BLaER1 treated with 17β-estradiol and CSF1 and Interleukin-3, amounts not matched to agents 10 nM and 100 nM (cell line): ENCODE results near the gene TCTN1.
A peak's percentile ranks its signal among the peaks of the same experiment; 100 is the strongest.

ENCODE experiments used
- H3K27ac ChIP-seq, 11 experiments: shearing (Covaris generic); formaldehyde crosslinking; 2 replicates each; pipeline ENCODE4 v1.8.1; 2022
- H3K27me3 ChIP-seq, 11 experiments: shearing (Covaris generic); formaldehyde crosslinking; 2 replicates each; pipeline ENCODE4 v1.8.1; 2022
- H3K36me3 ChIP-seq, 11 experiments: shearing (Covaris generic); formaldehyde crosslinking; 2 replicates each; pipeline ENCODE4 v1.8.1; 2022
- H3K4me1 ChIP-seq, 10 experiments: shearing (Covaris generic); formaldehyde crosslinking; 2 replicates each; pipeline ENCODE4 v1.8.1; 2022
- H3K4me2 ChIP-seq, 11 experiments: shearing (Covaris generic); formaldehyde crosslinking; 2 replicates each; pipeline ENCODE4 v1.8.1; 2022
- H3K4me3 ChIP-seq, 10 experiments: shearing (Covaris generic); formaldehyde crosslinking; 2 replicates each; pipeline ENCODE4 v1.8.1; 2022
- H3K9ac ChIP-seq, 11 experiments: shearing (Covaris generic); formaldehyde crosslinking; 2 replicates each; pipeline ENCODE4 v1.8.1; 2022
- H3K9me3 ChIP-seq, 11 experiments: shearing (Covaris generic); formaldehyde crosslinking; replicated peaks in 1 of 11; 2 replicates each; pipeline ENCODE4 v1.8.1; 2022
- H4K20me1 ChIP-seq, 11 experiments: shearing (Covaris generic); formaldehyde crosslinking; 2 replicates each; pipeline ENCODE4 v1.8.1; 2022
- Cebpa-rat ChIP-seq, 11 experiments: shearing (Covaris generic); IDR thresholded peaks; 2 replicates each; pipeline ENCODE4 v1.8.1; 2022

TCTN1 gene

GRCh38 chr12:110575326-110575725, 38.6 kb upstream of the TCTN1 start:
- Histone ChIP-seq H4K20me1 (peaks cover 41 to 86% (median 73%) of the 10 kb centered on the region in 11 experiments; a peak in 21 of 22 replicates), H3K27ac (no peak overlapping the region; a peak in 1 of 22 replicates), H3K4me1 (peaks cover 15 to 69% (median 33%) of the 10 kb centered on the region in 10 experiments; a peak in 19 of 20 replicates), H3K27me3 (no peaks in the 10 kb centered on the region), H3K4me2 (peak overlapping the region in 2 of 11 experiments; percentile 30 to 47; a peak in 4 of 22 replicates), H3K4me3 (no peak overlapping the region), H3K9me3 (peaks cover 28 to 51% (median 43%) of the 10 kb centered on the region in 11 experiments), H3K9ac (peak overlapping the region in 2 of 11 experiments; percentile 22 to 30; a peak in 2 of 22 replicates), H3K36me3 (peaks cover 23 to 62% (median 47%) of the 10 kb centered on the region in 11 experiments)
- no peak for TF ChIP-seq Cebpa-rat (IDR thresholded peaks at IDR 0.05)

GRCh38 chr12:110576504-110576903, 37.4 kb upstream of the TCTN1 start:
- TF ChIP-seq Cebpa-rat (IDR thresholded peaks at IDR 0.05), result no peak
- no peak overlapping the region for H3K9ac ChIP-seq
- H3K36me3 ChIP-seq, result peaks cover 21 to 68% (median 51%) of the 10 kb centered on the region in 11 experiments
- peak overlapping the region in 2 of 11 experiments; percentile 82 to 88; a peak in 4 of 22 replicates for H3K27ac ChIP-seq
- H3K4me1 ChIP-seq, result peaks cover 26 to 80% (median 44%) of the 10 kb centered on the region in 10 experiments
- H4K20me1 ChIP-seq, result peaks cover 53 to 98% (median 84%) of the 10 kb centered on the region in 11 experiments
- H3K4me2 ChIP-seq, result peak overlapping the region in 3 of 11 experiments; percentile 94 to 97 (median 94); a peak in 6 of 22 replicates
- H3K4me3 ChIP-seq, result no peak overlapping the region
- peaks cover 19 to 44% (median 35%) of the 10 kb centered on the region in 11 experiments for H3K9me3 ChIP-seq
- no peaks in the 10 kb centered on the region for H3K27me3 ChIP-seq

GRCh38 chr12:110577864-110578693, 35.9 kb upstream of the TCTN1 start:
- peak overlapping the region in 3 of 10 experiments; percentile 10 to 26 (median 15); a peak in 2 of 20 replicates for H3K4me3 ChIP-seq
- H3K9ac ChIP-seq, result peak overlapping the region in 6 of 11 experiments; percentile 17 to 75 (median 58); a peak in 11 of 22 replicates

GRCh38 chr12:110578694-110579534, 35.0 kb upstream of the TCTN1 start:
- Histone ChIP-seq H3K4me1 (peaks cover 33 to 80% (median 50%) of the 10 kb centered on the region in 10 experiments), H3K9ac (peak overlapping the region in 1 of 11 experiments; percentile 75; a peak in 3 of 22 replicates), H3K27ac (peak overlapping the region in 6 of 11 experiments; percentile 59 to 88 (median 72); a peak in 9 of 22 replicates), H3K4me2 (peak overlapping the region in 10 of 11 experiments; percentile 9 to 97 (median 72); a peak in 16 of 22 replicates), H4K20me1 (peaks cover 65 to 90% (median 87%) of the 10 kb centered on the region in 11 experiments), H3K27me3 (no peaks in the 10 kb centered on the region), H3K4me3 (0 out of 20 replicates have a peak overlapping the region, but pooled peaks of 2 of the 10 experiments have one; percentile 3 to 10), H3K36me3 (peaks cover 0 to 44% (median 27%) of the 10 kb centered on the region in 11 experiments; a peak in 17 of 22 replicates), H3K9me3 (peaks cover 0 to 20% (median 11%) of the 10 kb centered on the region in 11 experiments; a peak in 17 of 22 replicates)
- TF ChIP-seq Cebpa-rat (IDR thresholded peaks at IDR 0.05), result no peak

More at GRCh38 chr12:110577864-110578693, 35.9 kb upstream of the TCTN1 start:
- peaks cover 5 to 52% (median 35%) of the 10 kb centered on the region in 11 experiments; a peak in 21 of 22 replicates for H3K36me3 ChIP-seq
- peaks cover 65 to 99% (median 94%) of the 10 kb centered on the region in 11 experiments for H4K20me1 ChIP-seq
- no peak for TF ChIP-seq Cebpa-rat (IDR thresholded peaks at IDR 0.05)
- H3K27me3 ChIP-seq, result no peaks in the 10 kb centered on the region
- peaks cover 27 to 80% (median 45%) of the 10 kb centered on the region in 10 experiments for H3K4me1 ChIP-seq
- H3K4me2 ChIP-seq, result peak overlapping the region; percentile 3 to 97 (median 56); a peak in 21 of 22 replicates
- peak overlapping the region in 9 of 11 experiments; percentile 38 to 88 (median 61); a peak in 17 of 22 replicates for H3K27ac ChIP-seq
- H3K9me3 ChIP-seq, result peaks cover 3 to 28% (median 19%) of the 10 kb centered on the region in 11 experiments; a peak in 21 of 22 replicates

- no peak for TF ChIP-seq Cebpa-rat (IDR thresholded peaks at IDR 0.05)
- Histone ChIP-seq H3K36me3 (peaks cover 0 to 36% (median 24%) of the 10 kb centered on the region in 11 experiments; a peak in 17 of 22 replicates), H3K4me3 (no peak overlapping the region; a peak in 1 of 20 replicates), H3K27me3 (no peaks in the 10 kb centered on the region), H3K4me2 (peak overlapping the region in 10 of 11 experiments; percentile 78 to 97 (median 93); a peak in 16 of 22 replicates), H3K4me1 (peaks cover 41 to 80% (median 58%) of the 10 kb centered on the region in 10 experiments), H3K27ac (no peak overlapping the region; a peak in 1 of 22 replicates), H3K9ac (no peak overlapping the region), H4K20me1 (peaks cover 65 to 83% (median 79%) of the 10 kb centered on the region in 11 experiments), H3K9me3 (peaks cover 0 to 12% (median 3%) of the 10 kb centered on the region in 11 experiments; a peak in 12 of 22 replicates)
Measured at GRCh38 chr12:110579535-110580253, 34.2 kb upstream of the TCTN1 start.

GRCh38 chr12:110581931-110582275, 32.0 kb upstream of the TCTN1 start:
- H3K4me2 ChIP-seq, result peak overlapping the region; percentile 78 to 97 (median 92)
- H3K27me3 ChIP-seq, result no peaks in the 10 kb centered on the region
- H3K27ac ChIP-seq, result peak overlapping the region; percentile 95 to 99 (median 96)
- no peak for TF ChIP-seq Cebpa-rat (IDR thresholded peaks at IDR 0.05)
- H3K9ac ChIP-seq, result peak overlapping the region; percentile 95 to 99 (median 98)
- H3K9me3 ChIP-seq, result peaks cover 0 to 5% (median 0%) of the 10 kb centered on the region in 11 experiments; a peak in 2 of 22 replicates
- H3K4me1 ChIP-seq, result peaks cover 56 to 81% (median 75%) of the 10 kb centered on the region in 10 experiments
- peaks cover 52 to 61% (median 57%) of the 10 kb centered on the region in 11 experiments for H4K20me1 ChIP-seq
- peaks cover 0 to 30% (median 23%) of the 10 kb centered on the region in 11 experiments; a peak in 16 of 22 replicates for H3K36me3 ChIP-seq
- peak overlapping the region; percentile 87 to 100 (median 98) for H3K4me3 ChIP-seq

GRCh38 chr12:110582276-110583136, 31.4 kb upstream of the TCTN1 start:
- H3K4me1 ChIP-seq, result peaks cover 56 to 80% (median 71%) of the 10 kb centered on the region in 10 experiments
- peak overlapping the region; percentile 95 to 99 (median 96) for H3K27ac ChIP-seq
- H3K9ac ChIP-seq, result peak overlapping the region; percentile 95 to 99 (median 98)
- H3K4me2 ChIP-seq, result peak overlapping the region; percentile 78 to 97 (median 92)
- peaks cover 46 to 55% (median 51%) of the 10 kb centered on the region in 11 experiments for H4K20me1 ChIP-seq
- peak overlapping the region; percentile 87 to 100 (median 98) for H3K4me3 ChIP-seq
- no peak for TF ChIP-seq Cebpa-rat (IDR thresholded peaks at IDR 0.05)
- H3K9me3 ChIP-seq, result peaks cover 0 to 5% (median 0%) of the 10 kb centered on the region in 11 experiments; a peak in 2 of 22 replicates
- H3K36me3 ChIP-seq, result peaks cover 0 to 30% (median 23%) of the 10 kb centered on the region in 11 experiments; a peak in 16 of 22 replicates
- no peaks in the 10 kb centered on the region for H3K27me3 ChIP-seq
